Lung (tissue), 12 donors: Measurements from ENCODE around the gene SMYD2. TPM values are rescaled to one million over a fixed set of nuclear protein-coding genes. Genes with fewer than 3 reads are reported as not detected.

ENCODE experiments used
- ATAC-seq: fragments of 200-7000 bp; cut with Tn5 transposase; one replicate; pipeline ENCODE4 v1.9.1; 2020; ENCODE audit warnings: moderate number of reproducible peaks; ENCODE audit not compliant: insufficient read depth, low FRiP score
- DNase-seq, 3 donors: peaks; one replicate each; pipeline ENCODE4 v3.0.0-alpha.2; 2013 to 2017
- H3K27ac ChIP-seq, 2 donors: one replicate each; pipeline ENCODE4 v1.5.1; 2013; ENCODE audit warnings: mild to moderate bottlenecking in 2 of 2, moderate library complexity in 2 of 2, control low read depth in 1 of 2, inconsistent platforms in 1 of 2, low read depth in 1 of 2, low read length in 1 of 2
- H3K27me3 ChIP-seq, 3 donors: one replicate each; pipeline ENCODE4 v1.5.1; 2013; ENCODE audit warnings: low read length in 2 of 3; ENCODE audit not compliant: control insufficient read depth in 3 of 3, insufficient read depth in 3 of 3
- H3K36me3 ChIP-seq, 4 donors: one replicate each; pipeline ENCODE4 v1.5.1; 2013; ENCODE audit warnings: low read length in 4 of 4, mild to moderate bottlenecking in 1 of 4, moderate library complexity in 1 of 4; ENCODE audit not compliant: control insufficient read depth in 4 of 4, insufficient read depth in 4 of 4
- H3K4me1 ChIP-seq, 5 donors: one replicate each; pipeline ENCODE4 v1.5.1; 2013; ENCODE audit warnings: low read length in 5 of 5, mild to moderate bottlenecking in 2 of 5, moderate library complexity in 1 of 5; ENCODE audit not compliant: control insufficient read depth in 5 of 5, insufficient read depth in 5 of 5
- H3K4me3 ChIP-seq: one replicate; pipeline ENCODE4 v1.5.1; 2013; ENCODE audit warnings: mild to moderate bottlenecking, control low read depth, moderate library complexity
- H3K9ac ChIP-seq, 2 donors: one replicate each; pipeline ENCODE4 v1.5.1; 2013; ENCODE audit warnings: low read length in 2 of 2, control low read depth in 1 of 2; ENCODE audit not compliant: insufficient read depth in 1 of 2
- H3K9me3 ChIP-seq, 4 donors: one replicate each; pipeline ENCODE4 v1.5.1; 2013; ENCODE audit warnings: low read length in 3 of 4, mild to moderate bottlenecking in 1 of 4, moderate library complexity in 1 of 4; ENCODE audit not compliant: control insufficient read depth in 4 of 4, insufficient read depth in 3 of 4
- CTCF ChIP-seq: IDR thresholded peaks from 2 replicates; pipeline ENCODE4 v1.5.1; 2012; ENCODE audit warnings: mild to moderate bottlenecking; ENCODE audit errors: control extremely low read depth, extremely low read depth
- WGBS, 2 donors: extraction: QIAGEN DNeasy Blood & Tissue Kit; methylation state at CpG; one replicate each; pipeline ENCODE4 v1.1.7; 2013; 5-methylcytosine and 5-hydroxymethylcytosine counted together
- polyA plus RNA-seq, 2 donors: library from polyadenylated mRNA; stranded (reverse); fragments of 200-250 nt; gene quantifications; one replicate each; pipeline ENCODE4 v1.2.1, GENCODE V29; 2013
- total RNA-seq, 2 donors: library from RNA; depleted of rRNA in 1 of 2; stranded (reverse); fragments of >200 nt in 1 of 2; gene quantifications; one replicate each; pipeline ENCODE4 v1.2.1, GENCODE V29; 2014 to 2021
- donor health status: control.
- donor health status: control.
- donor health status: Bipolar disorder and iron deficiency.
- donor health status: healthy.
- donor health status: DM: yes; HTN: yes; CAD: no.

SMYD2 gene
- total and polyA plus RNA-seq, 4 donors: 20.6 to 48.6 (median 28.2) TPM

GRCh38 chr1:214295934-214296333 lies 15.0 kb downstream of the SMYD2 start:
- Histone ChIP-seq H3K27me3 (no peaks in the 10 kb centered on the region), H3K4me1 (peaks cover 0 to 34% (median 3%) of the 10 kb centered on the region in 5 donors), H3K36me3 (peaks cover 0 to 2% (median 0%) of the 10 kb centered on the region in 4 donors), H3K4me3 (no peak overlapping the region), H3K9ac (no peak overlapping the region), H3K27ac (peak overlapping the region in 1 of 2 donors; percentile 39), H3K9me3 (no peaks in the 10 kb centered on the region)
- no peak for DNase-seq
- TF ChIP-seq CTCF: no peak
- no peak for ATAC-seq
- WGBS, 2 donors: 72 to 83% methylated on average over 4 of the region's 4 CpGs

DNA sequence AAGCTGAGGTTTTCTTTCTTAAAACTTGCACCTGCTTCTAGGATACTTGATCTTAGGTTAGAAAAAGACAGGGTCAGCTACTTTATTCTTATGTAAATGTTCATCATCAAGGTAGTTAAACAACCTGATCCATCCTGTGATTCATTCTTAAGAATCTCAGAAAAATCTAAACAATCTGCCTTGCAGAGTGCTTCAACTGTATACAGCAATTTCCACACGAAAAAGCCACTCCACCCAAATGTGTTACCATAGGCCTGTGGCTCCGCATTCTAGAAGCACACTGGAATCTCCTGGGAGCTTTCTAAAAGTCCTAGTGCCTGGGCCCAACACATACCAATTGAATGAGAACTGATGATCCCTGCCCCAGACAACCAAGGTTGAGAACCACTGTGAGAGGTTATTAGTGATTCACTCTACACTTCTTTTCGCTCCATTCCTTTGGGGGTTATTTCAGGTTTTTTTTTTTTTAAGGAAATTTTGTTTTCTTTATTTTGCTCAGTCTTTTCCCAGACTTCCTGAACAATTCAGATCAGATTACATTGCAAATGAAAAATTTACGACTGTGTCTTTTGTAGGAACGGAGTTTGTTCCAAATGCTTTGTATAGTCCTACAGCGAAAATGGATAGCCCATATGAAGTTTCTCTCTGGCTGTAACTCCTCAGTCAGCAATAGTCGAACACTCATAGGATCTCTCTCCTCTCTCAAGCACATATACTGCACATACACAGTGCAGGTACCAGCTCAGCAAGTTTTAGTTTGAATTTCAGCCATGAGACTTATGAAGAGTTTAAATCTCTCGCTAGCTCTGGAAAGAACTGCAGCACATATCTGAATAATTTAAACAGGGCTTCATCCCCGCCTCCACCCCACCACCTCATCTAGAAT lies 16.1 kb downstream of the SMYD2 start:
- Histone ChIP-seq H3K27ac (peak overlapping the region in 1 of 2 donors; percentile 64), H3K9me3 (no peaks in the 10 kb centered on the region), H3K4me1 (peaks cover 0 to 29% (median 6%) of the 10 kb centered on the region in 5 donors), H3K36me3 (peaks cover 0 to 2% (median 0%) of the 10 kb centered on the region in 4 donors), H3K27me3 (no peaks in the 10 kb centered on the region), H3K4me3 (no peak overlapping the region), H3K9ac (no peak overlapping the region)
- no peak for TF ChIP-seq CTCF
- ATAC-seq (no peak), DNase-seq (peak in 1 of 3 donors; percentile 59)
- 81 to 85% methylated on average over 9 of the region's 9 CpGs for WGBS, 2 donors

- Histone ChIP-seq H3K4me3 (no peak overlapping the region), H3K9me3 (no peaks in the 10 kb centered on the region), H3K27ac (no peak overlapping the region), H3K27me3 (no peaks in the 10 kb centered on the region), H3K4me1 (peaks cover 0 to 35% (median 11%) of the 10 kb centered on the region in 5 donors), H3K36me3 (peaks cover 0 to 1% (median 0%) of the 10 kb centered on the region in 4 donors), H3K9ac (no peak overlapping the region)
- DNase-seq (no peak), ATAC-seq (no peak)
- TF ChIP-seq CTCF: no peak
- whole genome bisulfite sequencing, 2 donors: 94 to 97% methylated on average over 9 of the region's 9 CpGs
Observed at GRCh38 chr1:214300149-214300780, 19.3 kb downstream of the SMYD2 start.
